ENCODE results near the gene ADAM23. TPM values are rescaled to one million over a fixed set of nuclear protein-coding genes. Genes with fewer than 3 reads are reported as not detected.

Gene ADAM23
- total and polyA plus RNA-seq, 8 donors, result 0.85 to 3.9 (median 1.4) TPM; not detected in 1

- H3K36me3 ChIP-seq, result no peaks in the 10 kb centered on the region
- no peaks in the 10 kb centered on the region for H3K27me3 ChIP-seq
- no peak for TF ChIP-seq POLR2A (IDR thresholded peaks at IDR 0.05)
- TF ChIP-seq, protein P1, sequence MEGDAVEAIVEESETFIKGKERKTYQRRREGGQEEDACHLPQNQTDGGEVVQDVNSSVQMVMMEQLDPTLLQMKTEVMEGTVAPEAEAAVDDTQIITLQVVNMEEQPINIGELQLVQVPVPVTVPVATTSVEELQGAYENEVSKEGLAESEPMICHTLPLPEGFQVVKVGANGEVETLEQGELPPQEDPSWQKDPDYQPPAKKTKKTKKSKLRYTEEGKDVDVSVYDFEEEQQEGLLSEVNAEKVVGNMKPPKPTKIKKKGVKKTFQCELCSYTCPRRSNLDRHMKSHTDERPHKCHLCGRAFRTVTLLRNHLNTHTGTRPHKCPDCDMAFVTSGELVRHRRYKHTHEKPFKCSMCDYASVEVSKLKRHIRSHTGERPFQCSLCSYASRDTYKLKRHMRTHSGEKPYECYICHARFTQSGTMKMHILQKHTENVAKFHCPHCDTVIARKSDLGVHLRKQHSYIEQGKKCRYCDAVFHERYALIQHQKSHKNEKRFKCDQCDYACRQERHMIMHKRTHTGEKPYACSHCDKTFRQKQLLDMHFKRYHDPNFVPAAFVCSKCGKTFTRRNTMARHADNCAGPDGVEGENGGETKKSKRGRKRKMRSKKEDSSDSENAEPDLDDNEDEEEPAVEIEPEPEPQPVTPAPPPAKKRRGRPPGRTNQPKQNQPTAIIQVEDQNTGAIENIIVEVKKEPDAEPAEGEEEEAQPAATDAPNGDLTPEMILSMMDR (IDR thresholded peaks at IDR 0.05), result no peak
- no peak for TF ChIP-seq EP300 (IDR thresholded peaks at IDR 0.05)
- no peak for TF ChIP-seq POLR2AphosphoS5 (IDR thresholded peaks at IDR 0.05)
- intact Hi-C loops (cut with DNase I; ENCODE audit: low total_unique reads), result no loop called here
- H3K4me1 ChIP-seq, result no peaks in the 10 kb centered on the region
- peaks cover 0 to 4% (median 0%) of the 10 kb centered on the region in 4 donors for H3K9me3 ChIP-seq
- WGBS, 5 donors, result 80 to 87% (median 85%) methylated on average over 4 of the region's 4 CpGs
- no peak for DNase-seq
- H3K27ac ChIP-seq, result no peak overlapping the region
- H3K4me3 ChIP-seq, result no peak overlapping the region
These were observed 38.8 kb downstream of the ADAM23 start for GRCh38 chr2:206482123-206482522.

DNA sequence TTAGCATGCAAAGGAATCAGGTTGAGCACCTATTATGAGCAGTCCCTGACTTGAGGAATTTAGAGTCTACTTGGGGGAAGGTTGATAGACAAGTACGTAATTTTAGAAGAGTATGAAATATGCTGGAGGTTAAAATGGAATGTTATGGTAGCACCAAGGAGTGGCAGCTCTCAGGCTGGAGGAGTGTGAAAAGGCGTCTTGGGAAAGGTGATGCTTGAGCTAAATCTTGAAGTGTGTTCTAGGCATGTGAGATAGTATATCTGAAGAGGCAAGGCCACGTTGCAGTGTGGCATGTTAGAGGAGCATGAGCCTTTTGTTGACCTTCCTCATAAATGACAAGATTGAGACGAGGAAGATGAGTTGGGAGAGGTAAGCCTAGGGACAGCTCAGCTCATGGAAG lies 39.3 kb downstream of the ADAM23 start:
- Histone ChIP-seq H3K9me3 (peaks cover 0 to 4% (median 0%) of the 10 kb centered on the region in 4 donors), H3K4me3 (no peak overlapping the region), H3K4me1 (no peaks in the 10 kb centered on the region), H3K27me3 (no peaks in the 10 kb centered on the region), H3K36me3 (no peaks in the 10 kb centered on the region), H3K27ac (no peak overlapping the region)
- TF ChIP-seq POLR2A (IDR thresholded peaks at IDR 0.05), result no peak
- no peak for TF ChIP-seq EP300 (IDR thresholded peaks at IDR 0.05)
- TF ChIP-seq POLR2AphosphoS5 (IDR thresholded peaks at IDR 0.05), result no peak
- TF ChIP-seq, protein P1 (IDR thresholded peaks at IDR 0.05), result no peak
- DNase-seq, result no peak
- WGBS, 5 donors, result 67 to 80% (median 72%) methylated on average over 4 of the region's 4 CpGs
- intact Hi-C loops (cut with DNase I; ENCODE audit: low total_unique reads), result no loop called here

DNA sequence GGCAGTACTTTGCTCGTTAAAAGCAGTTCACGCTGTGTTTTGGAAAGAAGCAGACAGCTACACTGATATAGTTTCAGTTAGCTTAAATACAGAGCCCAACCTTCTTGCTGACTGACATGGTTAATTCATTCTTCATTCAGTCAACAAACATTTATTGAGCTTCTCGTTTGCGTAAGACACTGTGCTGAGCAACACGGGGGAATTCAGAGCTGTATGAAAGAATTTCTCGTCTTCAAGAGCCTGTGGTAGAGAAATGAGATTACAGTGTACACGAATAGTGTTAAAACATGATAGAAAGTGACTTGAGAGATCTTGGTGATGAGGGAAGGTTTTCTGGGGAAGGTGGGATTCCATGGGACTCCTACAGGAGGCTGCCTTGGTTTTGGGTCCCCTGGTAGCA lies 44.7 kb downstream of the ADAM23 start:
- Histone ChIP-seq H3K4me1 (no peaks in the 10 kb centered on the region), H3K9me3 (peaks cover 0 to 4% (median 0%) of the 10 kb centered on the region in 4 donors), H3K27me3 (no peaks in the 10 kb centered on the region), H3K27ac (no peak overlapping the region), H3K4me3 (no peak overlapping the region), H3K36me3 (no peaks in the 10 kb centered on the region)
- intact Hi-C loops (cut with DNase I; ENCODE audit: low total_unique reads), result no loop called here
- 49 to 70% (median 60%) methylated on average over 7 of the region's 7 CpGs for WGBS, 5 donors
- TF ChIP-seq, protein P1 (IDR thresholded peaks at IDR 0.05), result no peak
- no peak for TF ChIP-seq POLR2AphosphoS5 (IDR thresholded peaks at IDR 0.05)
- no peak for TF ChIP-seq POLR2A (IDR thresholded peaks at IDR 0.05)
- no peak for TF ChIP-seq EP300 (IDR thresholded peaks at IDR 0.05)
- no peak for DNase-seq

DNA sequence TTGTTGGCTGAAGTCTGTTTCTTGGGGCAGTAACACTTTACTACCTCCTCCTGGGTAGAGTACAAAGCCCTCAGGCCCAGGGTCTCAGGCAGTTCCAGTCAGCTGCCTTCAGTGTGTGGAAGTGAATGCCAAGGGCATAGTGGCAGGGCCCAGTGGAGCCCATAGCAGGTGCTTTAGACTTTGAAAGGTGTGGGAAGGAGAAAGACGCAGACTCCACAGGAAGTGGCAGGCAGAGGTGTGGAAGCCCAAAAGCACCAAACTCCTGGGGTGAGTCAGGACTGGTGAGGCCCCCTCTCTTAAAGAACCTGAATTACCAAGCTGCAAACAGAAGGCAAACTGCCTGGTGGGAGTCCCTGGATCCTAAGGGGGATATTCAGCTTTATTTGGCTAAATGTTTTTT lies 45.3 kb downstream of the ADAM23 start:
- H3K27me3 ChIP-seq, result no peaks in the 10 kb centered on the region
- no peak overlapping the region for H3K4me3 ChIP-seq
- H3K27ac ChIP-seq, result no peak overlapping the region
- TF ChIP-seq POLR2A (IDR thresholded peaks at IDR 0.05) (no peak), EP300 (IDR thresholded peaks at IDR 0.05) (no peak), POLR2AphosphoS5 (IDR thresholded peaks at IDR 0.05) (no peak)
- TF ChIP-seq, protein P1 (IDR thresholded peaks at IDR 0.05), result no peak
- DNase-seq, result no peak
- no peaks in the 10 kb centered on the region for H3K4me1 ChIP-seq
- H3K9me3 ChIP-seq, result peaks cover 0 to 4% (median 0%) of the 10 kb centered on the region in 4 donors
- 69 to 88% (median 83%) methylated on average over 1 of the region's 1 CpG for WGBS, 5 donors
- intact Hi-C loops (cut with DNase I; ENCODE audit: low total_unique reads), result no loop called here
- H3K36me3 ChIP-seq, result no peaks in the 10 kb centered on the region
